Keratinocyte (primary cell): ENCODE results near the gene SLC29A1.

Experiments
- CTCF ChIP-seq, 3 experiments: IDR thresholded peaks in 1 of 3; conservative IDR thresholded peaks in 1 of 3; optimal IDR thresholded peaks in 1 of 3; 2 replicates in 2 of 3; 3 replicates in 1 of 3; pipeline versions ENCODE3 to v1.5.1; 2011; ENCODE audit warnings: low read length in 3 of 3, mild to moderate bottlenecking in 3 of 3, moderate library complexity in 2 of 3, control low read depth in 1 of 3, inconsistent platforms in 1 of 3; ENCODE audit not compliant: insufficient read depth in 2 of 3; ENCODE audit errors: extremely low read depth in 1 of 3
- EZH2 ChIP-seq: IDR thresholded peaks from one replicate; pipeline ENCODE4 v1.6.1; 2012; ENCODE audit warnings: inconsistent platforms, mild to moderate bottlenecking, low read length, moderate library complexity

- no peak for TF ChIP-seq CTCF (optimal IDR thresholded peaks at IDR 0.05 in 1 of 3, IDR thresholded peaks at IDR 0.05 in 1 of 3, conservative IDR thresholded peaks at IDR 0.05 in 1 of 3; ENCODE audit: extremely low read depth in 1 of 3, insufficient read depth in 2 of 3, low read length in 3 of 3)
- no peak for TF ChIP-seq EZH2
Observed at GRCh38 chr6:44272999-44273566, 49.7 kb downstream of the SLC29A1 start.
